ENCODE data around the gene CILP. TPM values are rescaled to one million over a fixed set of nuclear protein-coding genes. Genes with fewer than 3 reads are reported as not detected.

CILP gene
- total and polyA plus RNA-seq, 11 donors = 0.76 to 58.5 (median 12.0) TPM

DNA sequence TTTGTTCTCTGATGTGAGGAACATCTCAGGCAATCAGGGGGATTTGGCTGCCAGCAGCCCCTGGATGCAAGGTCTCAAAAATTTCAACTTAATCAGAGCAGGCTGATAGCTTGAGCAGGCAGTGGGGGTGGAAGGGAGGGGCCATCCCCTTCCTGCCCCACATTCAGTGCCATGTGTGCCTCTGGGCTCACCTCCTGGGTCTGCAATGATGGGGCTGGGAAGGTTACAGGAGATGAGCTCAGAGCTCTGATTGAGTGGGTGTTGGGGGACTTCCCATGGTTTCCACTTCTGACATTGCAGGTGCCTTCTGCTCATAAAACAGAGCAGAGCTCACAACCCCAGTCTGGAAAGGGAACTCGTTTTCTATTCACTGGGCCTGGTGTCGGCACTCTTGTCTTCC is 38.4 kb upstream of the CILP start:
- peak overlapping the region in 4 of 12 donors; percentile 41 to 81 (median 56) for H3K27ac ChIP-seq

DNA sequence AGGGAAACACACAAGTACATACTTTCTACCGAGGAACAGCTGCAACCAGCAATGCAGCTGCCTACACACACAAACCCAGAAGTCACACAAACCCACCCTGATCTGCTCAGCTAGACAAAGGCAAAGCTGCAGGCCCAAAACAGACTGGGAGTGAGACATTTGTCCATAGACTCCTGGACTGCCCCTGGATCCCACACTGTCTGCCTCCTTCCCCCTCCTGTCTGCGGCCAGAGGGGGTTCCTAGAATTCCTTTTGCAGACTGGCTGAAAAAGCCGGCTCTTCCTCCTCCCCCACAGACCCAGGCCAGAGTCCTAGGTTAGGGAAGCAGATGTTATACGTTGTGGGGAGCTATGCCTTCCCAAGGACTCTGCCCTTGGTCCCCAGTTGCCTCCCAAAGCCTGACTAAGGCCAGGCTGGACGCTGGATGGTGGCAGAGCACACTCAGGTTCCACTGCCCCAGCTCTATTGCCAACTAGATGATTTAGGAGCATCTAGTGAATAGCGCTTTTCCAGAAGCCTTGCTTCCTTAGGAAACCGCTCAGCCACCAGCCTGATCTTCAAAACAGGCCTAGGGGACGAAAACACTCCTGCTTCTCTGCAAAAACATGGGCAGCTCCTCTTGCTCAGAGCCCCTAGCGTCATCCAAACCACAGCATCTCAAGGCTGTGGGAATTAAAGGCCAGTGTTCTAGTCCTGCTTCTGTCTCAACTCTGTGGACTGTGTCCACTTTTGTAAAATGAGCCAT is 37.4 kb upstream of the CILP start:
- intact Hi-C loops (cut with DNase I) = no loop called here
- Histone ChIP-seq H3K9me3 (no peaks in the 10 kb centered on the region), H3K27me3 (no peaks in the 10 kb centered on the region), H3K27ac (peak overlapping the region in 6 of 12 donors; percentile 41 to 81 (median 53)), H3K36me3 (no peaks in the 10 kb centered on the region), H3K4me1 (peaks cover 0 to 29% (median 16%) of the 10 kb centered on the region in 12 donors), H3K4me3 (no peak overlapping the region)
- TF ChIP-seq POLR2A (IDR thresholded peaks at IDR 0.05) = no peak
- TF ChIP-seq, protein P1, sequence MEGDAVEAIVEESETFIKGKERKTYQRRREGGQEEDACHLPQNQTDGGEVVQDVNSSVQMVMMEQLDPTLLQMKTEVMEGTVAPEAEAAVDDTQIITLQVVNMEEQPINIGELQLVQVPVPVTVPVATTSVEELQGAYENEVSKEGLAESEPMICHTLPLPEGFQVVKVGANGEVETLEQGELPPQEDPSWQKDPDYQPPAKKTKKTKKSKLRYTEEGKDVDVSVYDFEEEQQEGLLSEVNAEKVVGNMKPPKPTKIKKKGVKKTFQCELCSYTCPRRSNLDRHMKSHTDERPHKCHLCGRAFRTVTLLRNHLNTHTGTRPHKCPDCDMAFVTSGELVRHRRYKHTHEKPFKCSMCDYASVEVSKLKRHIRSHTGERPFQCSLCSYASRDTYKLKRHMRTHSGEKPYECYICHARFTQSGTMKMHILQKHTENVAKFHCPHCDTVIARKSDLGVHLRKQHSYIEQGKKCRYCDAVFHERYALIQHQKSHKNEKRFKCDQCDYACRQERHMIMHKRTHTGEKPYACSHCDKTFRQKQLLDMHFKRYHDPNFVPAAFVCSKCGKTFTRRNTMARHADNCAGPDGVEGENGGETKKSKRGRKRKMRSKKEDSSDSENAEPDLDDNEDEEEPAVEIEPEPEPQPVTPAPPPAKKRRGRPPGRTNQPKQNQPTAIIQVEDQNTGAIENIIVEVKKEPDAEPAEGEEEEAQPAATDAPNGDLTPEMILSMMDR (IDR thresholded peaks at IDR 0.05) = no peak
- 84 to 93% (median 87%) methylated on average over 2 to 9 of the region's 9 CpGs for WGBS, 4 donors
- DNase-seq (peak in 1 of 5 donors; percentile 36), ATAC-seq (peak in 1 of 4 donors; percentile 19)

More for the DNA sequence above, 38.4 kb upstream of the CILP start:
- no peaks in the 10 kb centered on the region for H3K36me3 ChIP-seq
- DNase-seq = no peak
- H3K4me1 ChIP-seq = peaks cover 0 to 32% (median 16%) of the 10 kb centered on the region in 12 donors
- no peak overlapping the region for H3K4me3 ChIP-seq
- H3K27me3 ChIP-seq = no peaks in the 10 kb centered on the region
- ATAC-seq = no peak
- WGBS, 4 donors = 76 to 97% (median 79%) methylated on average over 2 of the region's 2 CpGs
- no peaks in the 10 kb centered on the region for H3K9me3 ChIP-seq
- no peak for TF ChIP-seq POLR2A (IDR thresholded peaks at IDR 0.05)
- TF ChIP-seq, protein P1 (IDR thresholded peaks at IDR 0.05) = no peak
- intact Hi-C loops (cut with DNase I) = no loop called here

DNA sequence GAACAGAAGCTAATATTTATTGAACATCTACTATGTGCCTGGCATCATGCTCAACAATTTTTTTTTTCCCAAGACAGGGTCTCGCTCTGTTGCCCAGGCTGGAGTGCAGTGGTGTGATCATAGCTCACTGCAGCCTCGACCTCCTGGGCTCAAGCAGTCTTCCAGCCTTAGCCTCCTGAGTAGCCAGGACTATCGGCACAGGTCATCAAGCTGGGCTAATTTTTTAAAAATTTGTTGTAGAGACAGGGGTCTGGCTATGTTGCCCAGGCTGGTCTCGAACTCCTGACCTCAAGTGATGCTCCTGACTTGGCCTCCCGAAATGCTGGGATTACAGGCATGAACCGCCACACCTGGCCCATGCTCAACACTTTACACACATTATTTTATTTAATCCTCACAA is 35.7 kb upstream of the CILP start:
- ATAC-seq (no peak), DNase-seq (no peak)
- WGBS, 4 donors = 96 to 97% (median 97%) methylated on average over 6 of the region's 6 CpGs
- Histone ChIP-seq H3K36me3 (no peaks in the 10 kb centered on the region), H3K4me1 (peaks cover 0 to 29% (median 16%) of the 10 kb centered on the region in 12 donors), H3K9me3 (no peaks in the 10 kb centered on the region), H3K27ac (no peak overlapping the region), H3K27me3 (no peaks in the 10 kb centered on the region), H3K4me3 (no peak overlapping the region)
- intact Hi-C loops (cut with DNase I) = no loop called here
- TF ChIP-seq, protein P1 (IDR thresholded peaks at IDR 0.05) = no peak
- no peak for TF ChIP-seq POLR2A (IDR thresholded peaks at IDR 0.05)

DNA sequence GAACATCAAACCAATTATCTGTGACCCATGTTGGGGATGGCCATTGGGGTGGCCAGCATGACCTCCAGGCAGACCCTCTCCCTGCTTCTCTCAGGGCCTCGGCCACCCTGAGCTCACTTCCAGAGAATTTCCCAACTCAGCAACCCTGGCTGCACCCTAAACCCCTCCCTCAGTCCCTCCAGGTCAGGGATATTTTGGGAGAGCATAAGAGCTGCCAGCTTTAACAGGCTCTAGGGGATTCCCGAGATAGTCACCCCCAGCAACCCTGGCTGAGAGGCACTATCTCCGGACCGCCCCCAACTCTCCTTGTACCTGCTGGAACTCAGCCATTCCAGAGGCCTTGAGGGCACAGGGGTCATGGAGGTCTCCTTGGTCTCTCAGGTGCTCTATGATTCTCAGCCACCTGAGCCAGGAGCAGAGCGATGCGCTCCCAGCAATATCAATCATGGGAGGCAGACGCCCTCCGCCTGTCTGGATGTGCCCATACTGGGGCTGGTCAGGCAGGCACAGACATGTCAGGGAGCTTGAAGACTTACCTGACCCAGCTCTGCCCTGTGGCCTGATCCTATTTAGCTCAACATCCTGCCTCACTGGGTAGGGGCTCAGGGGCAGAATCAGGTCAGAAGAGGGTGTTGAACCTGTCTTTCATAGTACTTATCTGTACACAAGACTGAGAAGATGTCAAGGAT is 34.9 kb upstream of the CILP start:
- TF ChIP-seq, protein P1 (IDR thresholded peaks at IDR 0.05) = no peak
- no peak for TF ChIP-seq POLR2A (IDR thresholded peaks at IDR 0.05)
- ATAC-seq = peak; percentile 29 to 53 (median 36)
- no peaks in the 10 kb centered on the region for H3K27me3 ChIP-seq
- H3K4me1 ChIP-seq = peaks cover 0 to 29% (median 16%) of the 10 kb centered on the region in 12 donors
- H3K36me3 ChIP-seq = no peaks in the 10 kb centered on the region
- H3K4me3 ChIP-seq = no peak overlapping the region
- DNase-seq = peak in 4 of 5 donors; percentile 22 to 55 (median 38)
- WGBS, 4 donors = 54 to 78% (median 62%) methylated on average over 7 to 8 of the region's 8 CpGs
- H3K27ac ChIP-seq = peak overlapping the region; percentile 35 to 82 (median 64)
- intact Hi-C loops (cut with DNase I) = no loop called here
- no peaks in the 10 kb centered on the region for H3K9me3 ChIP-seq

Data from heart left ventricle (tissue), 16 donors.